MCF 10A (cell line): ENCODE results near the gene GPBP1. TPM values are rescaled to one million over a fixed set of nuclear protein-coding genes. Genes with fewer than 3 reads are reported as not detected.

Source experiments
- BruUV-seq: library from RNA; stranded (reverse); fragments of 400-500 nt; replicated peaks from 2 replicates; lab custom pipeline; 2021; lab: Mats Ljungman, UMichigan
- CTCF ChIA-PET: fragments of 300-600 bp; sonication (Branson Sonifier 250); formaldehyde crosslinking; extraction: SDS; loops from one replicate; lab custom pipeline; 2021; ENCODE audit warnings: antibody characterized with exemption, inconsistent platforms; lab: Yijun Ruan, JAX
- POLR2A ChIA-PET: fragments of 300-600, 350-650 bp; sonication (Branson Sonifier 250); formaldehyde crosslinking; extraction: SDS; loops from one replicate; lab custom pipeline; 2020; ENCODE audit warnings: antibody characterized with exemption, inconsistent platforms; lab: Yijun Ruan, JAX
- DNase-seq: peaks from one replicate; pipeline ENCODE4 v3.0.0-alpha.2; 2018; ENCODE audit not compliant: unreplicated experiment
- H3K27ac Mint-ChIP-seq: one replicate; pipeline ENCODE4 v1.8.0; 2022; ENCODE audit warnings: mild to moderate bottlenecking, low read depth, mixed read lengths; ENCODE audit not compliant: unreplicated experiment
- H3K27me3 Mint-ChIP-seq: one replicate; pipeline ENCODE4 v1.8.0; 2022; ENCODE audit warnings: mixed read lengths; ENCODE audit not compliant: insufficient read depth, unreplicated experiment
- H3K36me3 Mint-ChIP-seq: one replicate; pipeline ENCODE4 v1.8.0; 2022; ENCODE audit warnings: mild to moderate bottlenecking, moderate library complexity, mixed read lengths; ENCODE audit not compliant: insufficient read depth, unreplicated experiment
- H3K4me1 Mint-ChIP-seq: one replicate; pipeline ENCODE4 v1.8.0; 2022; ENCODE audit warnings: mixed read lengths; ENCODE audit not compliant: insufficient read depth, unreplicated experiment
- H3K4me3 Mint-ChIP-seq: one replicate; pipeline ENCODE4 v1.8.0; 2022; ENCODE audit warnings: mild to moderate bottlenecking, moderate library complexity, mixed read lengths; ENCODE audit not compliant: unreplicated experiment
- H3K9me3 Mint-ChIP-seq: one replicate; pipeline ENCODE4 v1.8.0; 2022; ENCODE audit warnings: mixed read lengths; ENCODE audit not compliant: unreplicated experiment
- intact Hi-C: fragments of 100-400 bp; cut with micrococcal nuclease; formaldehyde crosslinking; loops from 2 replicates; pipeline ENCODE4 v1.14.1; 2022
- total RNA-seq: library from RNA; stranded (reverse); gene quantifications from 2 replicates; pipeline ENCODE4 v1.2.3, GENCODE V29; 2022
- TF ChIP-seq, protein P1 (sequence below): fragments of 200-600 bp; IDR thresholded peaks from one replicate; pipeline ENCODE4 v1.8.0; 2022; ENCODE audit warnings: antibody characterized with exemption, mild to moderate bottlenecking; ENCODE audit not compliant: unreplicated experiment

The GPBP1 gene
- total RNA-seq, 1 experiment from 2014 or later, result 63.6 TPM

DNA sequence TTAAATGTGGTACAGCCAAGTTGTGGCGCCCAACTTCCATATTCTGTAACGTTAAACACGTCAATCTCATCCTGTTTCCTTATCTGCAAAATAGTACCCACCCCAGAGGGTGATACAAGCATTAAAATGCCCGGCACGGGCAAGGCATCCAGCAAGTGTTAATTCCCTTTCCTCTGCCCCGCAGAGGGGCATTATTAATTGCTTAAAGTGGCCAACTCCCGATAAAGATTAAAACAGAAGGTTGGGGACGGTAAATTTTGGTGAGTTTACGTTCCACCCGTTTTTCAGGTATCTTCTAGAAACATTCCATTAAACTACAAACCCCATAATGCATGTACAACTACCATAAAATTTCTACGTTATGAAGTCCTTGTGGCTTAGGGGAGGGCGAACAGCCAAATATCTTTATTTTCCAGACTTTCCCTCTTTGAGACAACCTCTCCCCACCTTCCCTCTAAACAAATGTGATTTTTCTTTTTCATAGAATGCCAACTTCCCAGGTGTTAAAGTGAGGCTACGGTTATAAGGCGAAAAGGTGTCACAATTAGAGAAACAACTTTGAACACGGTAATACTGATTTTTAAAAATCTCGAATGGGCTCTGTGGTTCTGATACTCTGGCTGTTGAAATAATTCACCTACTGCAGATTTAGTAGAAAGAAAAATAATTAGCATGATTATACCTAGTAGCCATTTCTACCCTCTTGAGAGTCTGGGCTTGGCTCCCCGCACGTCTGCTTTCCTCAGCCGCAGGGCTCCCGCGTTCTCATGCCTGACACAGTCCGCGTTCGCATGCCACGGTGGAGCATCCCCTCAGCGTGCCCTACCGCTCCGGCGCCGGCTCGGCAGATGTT lies 1.2 kb upstream of the GPBP1 start:
- Mint-ChIP-seq H3K27ac (peak overlapping the region; percentile 99), H3K4me3 (peak overlapping the region; percentile 97), H3K4me1 (peaks cover 9% of the 10 kb centered on the region), H3K36me3 (peaks cover 38% of the 10 kb centered on the region), H3K9me3 (no peaks in the 10 kb centered on the region), H3K27me3 (no peaks in the 10 kb centered on the region)
- ChIA-PET POLR2A (interaction anchor here (0.7 to 1.9 kb wide), 16 partner anchors 9 to 263 kb away, joined by 3 to 30 read pairs (median 4); partner anchors contain the start of gene SETD9), CTCF (interaction anchor here (0.6 to 1.1 kb wide), 2 partner anchors 35 to 1114 kb away, joined by 3 read pairs; no protein-coding TSS in a partner anchor)
- intact Hi-C loops, result loop anchor here (1.0 to 2.0 kb wide), 3 partner anchors 34 to 48 kb away; no protein-coding TSS in a partner anchor
- peak; percentile 20 for DNase-seq
- BruUV-seq, result TSS peak; percentile 78
- TF ChIP-seq, protein P1, sequence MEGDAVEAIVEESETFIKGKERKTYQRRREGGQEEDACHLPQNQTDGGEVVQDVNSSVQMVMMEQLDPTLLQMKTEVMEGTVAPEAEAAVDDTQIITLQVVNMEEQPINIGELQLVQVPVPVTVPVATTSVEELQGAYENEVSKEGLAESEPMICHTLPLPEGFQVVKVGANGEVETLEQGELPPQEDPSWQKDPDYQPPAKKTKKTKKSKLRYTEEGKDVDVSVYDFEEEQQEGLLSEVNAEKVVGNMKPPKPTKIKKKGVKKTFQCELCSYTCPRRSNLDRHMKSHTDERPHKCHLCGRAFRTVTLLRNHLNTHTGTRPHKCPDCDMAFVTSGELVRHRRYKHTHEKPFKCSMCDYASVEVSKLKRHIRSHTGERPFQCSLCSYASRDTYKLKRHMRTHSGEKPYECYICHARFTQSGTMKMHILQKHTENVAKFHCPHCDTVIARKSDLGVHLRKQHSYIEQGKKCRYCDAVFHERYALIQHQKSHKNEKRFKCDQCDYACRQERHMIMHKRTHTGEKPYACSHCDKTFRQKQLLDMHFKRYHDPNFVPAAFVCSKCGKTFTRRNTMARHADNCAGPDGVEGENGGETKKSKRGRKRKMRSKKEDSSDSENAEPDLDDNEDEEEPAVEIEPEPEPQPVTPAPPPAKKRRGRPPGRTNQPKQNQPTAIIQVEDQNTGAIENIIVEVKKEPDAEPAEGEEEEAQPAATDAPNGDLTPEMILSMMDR, result no peak

DNA sequence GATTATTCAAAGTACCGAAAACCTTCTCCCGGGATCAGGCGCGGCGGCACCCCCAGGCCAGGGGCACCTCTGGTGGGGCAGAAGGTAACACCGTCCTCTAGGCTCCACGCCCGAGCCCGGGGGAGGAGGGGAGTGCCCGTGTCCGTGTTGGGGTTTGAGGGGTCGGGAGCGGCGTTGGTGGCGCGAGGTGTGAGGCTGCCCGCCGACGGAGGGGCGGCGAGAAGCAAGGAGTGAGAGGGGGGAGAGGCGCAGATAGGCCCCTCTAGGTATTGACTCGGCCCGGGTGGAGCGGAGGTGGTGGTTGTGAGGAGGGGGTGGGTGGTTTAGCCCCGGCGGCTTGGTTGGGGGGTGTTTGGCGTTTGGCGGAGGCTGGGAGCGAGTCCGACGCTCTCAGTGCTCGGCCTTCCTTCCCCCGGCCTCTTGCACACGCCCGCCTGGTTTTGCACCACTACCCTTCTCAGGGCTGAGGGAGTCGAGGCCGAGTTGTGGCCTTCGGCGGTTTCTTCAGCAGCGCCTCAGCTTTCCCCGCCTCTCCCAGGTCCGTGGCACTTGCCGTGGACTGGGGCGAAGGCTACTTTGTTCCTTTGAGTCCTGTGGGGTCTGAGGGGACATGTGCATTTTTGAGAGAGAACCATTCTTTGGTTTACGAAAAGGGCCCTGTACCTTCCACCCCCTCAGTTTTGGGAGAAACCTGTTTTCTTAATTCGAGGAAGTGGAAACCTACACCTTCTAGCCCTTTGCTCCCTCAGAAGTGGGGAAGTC lies 450 bp downstream of the GPBP1 start:
- intact Hi-C loops, result no loop called here
- no TSS peak for BruUV-seq
- H3K4me3 Mint-ChIP-seq, result peak overlapping the region; percentile 97
- peaks cover 54% of the 10 kb centered on the region for H3K36me3 Mint-ChIP-seq
- H3K4me1 Mint-ChIP-seq, result peaks cover 18% of the 10 kb centered on the region
- H3K27me3 Mint-ChIP-seq, result no peaks in the 10 kb centered on the region
- peak overlapping the region; percentile 99 for H3K27ac Mint-ChIP-seq
- ChIA-PET POLR2A (interaction anchor here (0.7 to 2.3 kb wide), 20 partner anchors 10 to 1857 kb away, joined by 3 to 30 read pairs (median 4); partner anchors contain the start of gene SETD9), CTCF (interaction anchor here (1.0 to 1.6 kb wide), 3 partner anchors 9 to 49 kb away, joined by 3 to 4 read pairs (median 3); no protein-coding TSS in a partner anchor)
- H3K9me3 Mint-ChIP-seq, result no peaks in the 10 kb centered on the region
- TF ChIP-seq, protein P1, result no peak
- peak; percentile 47 for DNase-seq

DNA sequence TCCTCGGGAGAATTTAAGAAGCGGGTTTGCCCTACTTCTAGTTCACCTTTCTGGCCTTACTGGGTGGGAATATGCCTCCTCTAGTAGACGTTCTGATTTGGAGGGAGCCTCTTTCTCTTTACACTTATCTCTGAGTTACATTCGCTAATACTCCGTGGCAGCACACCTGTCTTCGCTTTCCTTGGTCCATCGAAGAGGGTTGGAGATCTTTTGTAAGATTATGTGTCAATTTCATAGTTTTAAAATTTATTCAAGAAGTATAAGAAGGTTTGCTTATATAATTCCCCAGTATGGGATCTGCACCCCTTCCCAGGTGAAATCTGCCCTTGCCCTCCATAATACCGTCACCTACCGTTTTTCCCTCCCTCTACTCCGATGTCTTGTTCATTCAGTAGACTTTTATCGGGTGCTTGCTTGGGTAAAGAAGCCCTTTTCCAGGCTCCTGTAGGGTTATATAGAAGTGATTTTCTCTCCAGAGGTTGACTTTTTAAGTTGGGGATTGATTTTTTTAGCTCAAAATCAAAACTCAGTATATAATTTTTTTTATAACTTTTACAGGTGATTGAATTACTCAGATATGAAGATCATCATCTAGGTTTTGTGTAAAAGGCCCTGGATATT lies 1.1 kb downstream of the GPBP1 start:
- no TSS peak for BruUV-seq
- DNase-seq, result peak; percentile 42
- CTCF ChIA-PET, result interaction anchor here (0.8 to 1.6 kb wide), 4 partner anchors 9 to 54 kb away, joined by 3 to 11 read pairs (median 3); no protein-coding TSS in a partner anchor
- H3K4me3 Mint-ChIP-seq, result peak overlapping the region; percentile 97
- POLR2A ChIA-PET, result interaction anchor here (0.7 to 3.9 kb wide), 14 partner anchors 11 to 1180 kb away, joined by 3 to 43 read pairs (median 3); partner anchors contain the start of genes IL6ST and SETD9
- TF ChIP-seq, protein P1, result no peak
- peaks cover 25% of the 10 kb centered on the region for H3K4me1 Mint-ChIP-seq
- intact Hi-C loops, result no loop called here
- H3K27ac Mint-ChIP-seq, result peak overlapping the region; percentile 99
- H3K27me3 Mint-ChIP-seq, result no peaks in the 10 kb centered on the region
- H3K9me3 Mint-ChIP-seq, result no peaks in the 10 kb centered on the region
- peaks cover 61% of the 10 kb centered on the region for H3K36me3 Mint-ChIP-seq
